ENCODE results near the gene USP54.

DNA sequence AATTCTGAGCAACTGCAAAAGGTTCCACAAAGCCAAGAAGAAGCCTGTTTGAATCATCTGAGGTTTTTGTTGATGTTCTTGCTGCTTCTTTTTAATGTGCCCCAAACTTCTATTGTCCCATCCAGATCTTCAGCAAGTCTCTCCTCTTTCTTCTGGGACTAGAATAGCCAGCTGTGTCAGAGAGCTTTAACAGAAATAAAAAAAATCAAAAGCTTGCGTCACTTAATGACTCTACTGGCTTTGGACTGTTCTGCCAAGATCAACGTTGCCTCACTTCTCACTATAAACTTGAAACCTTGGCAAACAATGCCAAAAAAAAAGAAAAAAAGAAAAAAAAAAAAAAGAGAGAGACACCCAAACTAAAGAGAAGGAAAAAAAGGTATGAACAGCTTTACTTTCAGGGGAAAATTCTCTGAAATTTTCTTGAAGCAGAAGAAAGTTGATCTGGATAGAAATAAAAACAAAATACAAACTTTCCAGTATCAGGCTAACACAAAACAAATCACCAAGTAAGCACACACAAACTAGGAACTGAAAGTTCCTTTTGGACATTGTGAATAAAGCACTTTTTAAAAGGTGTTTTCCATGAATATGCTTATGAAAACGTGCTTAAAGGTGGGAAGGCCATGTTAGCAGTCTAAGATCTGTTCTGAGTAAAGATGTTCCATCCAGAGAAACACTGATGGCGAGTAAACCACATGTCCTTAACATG, 14.8 kb downstream of the USP54 start:
- TF ChIP-seq, protein P1, sequence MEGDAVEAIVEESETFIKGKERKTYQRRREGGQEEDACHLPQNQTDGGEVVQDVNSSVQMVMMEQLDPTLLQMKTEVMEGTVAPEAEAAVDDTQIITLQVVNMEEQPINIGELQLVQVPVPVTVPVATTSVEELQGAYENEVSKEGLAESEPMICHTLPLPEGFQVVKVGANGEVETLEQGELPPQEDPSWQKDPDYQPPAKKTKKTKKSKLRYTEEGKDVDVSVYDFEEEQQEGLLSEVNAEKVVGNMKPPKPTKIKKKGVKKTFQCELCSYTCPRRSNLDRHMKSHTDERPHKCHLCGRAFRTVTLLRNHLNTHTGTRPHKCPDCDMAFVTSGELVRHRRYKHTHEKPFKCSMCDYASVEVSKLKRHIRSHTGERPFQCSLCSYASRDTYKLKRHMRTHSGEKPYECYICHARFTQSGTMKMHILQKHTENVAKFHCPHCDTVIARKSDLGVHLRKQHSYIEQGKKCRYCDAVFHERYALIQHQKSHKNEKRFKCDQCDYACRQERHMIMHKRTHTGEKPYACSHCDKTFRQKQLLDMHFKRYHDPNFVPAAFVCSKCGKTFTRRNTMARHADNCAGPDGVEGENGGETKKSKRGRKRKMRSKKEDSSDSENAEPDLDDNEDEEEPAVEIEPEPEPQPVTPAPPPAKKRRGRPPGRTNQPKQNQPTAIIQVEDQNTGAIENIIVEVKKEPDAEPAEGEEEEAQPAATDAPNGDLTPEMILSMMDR (conservative IDR thresholded peaks at IDR 0.05), result no peak
- no peak for TF ChIP-seq ZFX (IDR thresholded peaks at IDR 0.05)

Data from C4-2B (cell line).